Mucosa of gallbladder (tissue), 1 donor: Measurements from ENCODE around the gene TSPAN33. TPM values are rescaled to one million over a fixed set of nuclear protein-coding genes. Genes with fewer than 3 reads are reported as not detected.
"Not testable (repeated sequence)": the region's sequence is repeated elsewhere in the genome, so short reads cannot be mapped to it uniquely, and the experiment has no call there.

Experiments used
- DNase-seq: peaks from one replicate; pipeline ENCODE4 v3.0.0-alpha.2; 2020; ENCODE audit warnings: low spot score
- total RNA-seq: library from RNA; stranded (reverse); gene quantifications from one replicate; pipeline ENCODE4 v1.2.1, GENCODE V29; 2021
- donor health status: DM: no; HTN: no; CAD: no.

Gene TSPAN33
- total RNA-seq, 1 donor from 2014 or later: 16.2 TPM

- DNase-seq: no peak
Observed at GRCh38 chr7:129209067-129209926, 64.8 kb downstream of the TSPAN33 start.

DNA sequence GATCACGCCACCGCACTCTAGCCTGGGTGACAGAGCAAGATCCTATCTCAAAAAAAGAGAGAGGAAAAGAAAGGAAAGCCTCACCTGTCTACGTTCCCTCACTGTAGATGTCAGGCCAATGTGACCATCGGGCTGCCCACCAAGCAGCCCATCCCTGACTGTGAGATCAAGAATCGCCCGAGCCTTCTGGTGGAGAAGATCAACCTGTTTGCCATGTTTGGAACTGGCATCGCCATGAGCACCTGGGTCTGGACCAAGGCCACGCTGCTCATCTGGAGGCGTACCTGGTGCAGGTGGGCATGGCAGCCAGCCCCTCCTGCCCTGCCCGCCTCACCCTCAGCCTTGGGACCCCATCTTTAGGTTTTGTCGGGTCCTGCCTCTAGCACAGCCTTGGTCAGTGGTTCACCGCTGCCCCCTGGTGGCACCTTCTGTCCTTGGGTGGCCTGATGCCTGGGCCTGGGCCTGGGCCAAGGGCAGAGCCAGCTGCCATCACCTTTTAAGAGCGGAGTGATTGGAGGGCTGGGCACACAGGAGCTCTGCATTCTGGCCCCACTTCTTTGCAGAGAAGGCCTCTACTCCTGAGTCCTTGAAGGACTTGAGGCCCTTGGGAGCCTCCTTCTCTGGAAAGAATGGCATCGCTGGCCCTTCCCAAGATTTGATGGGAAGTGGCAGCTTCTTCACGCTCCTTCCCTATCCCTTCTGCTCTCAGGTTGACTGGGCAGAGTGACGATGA, 65.9 kb downstream of the TSPAN33 start:
- peak; percentile 77 for DNase-seq

DNA sequence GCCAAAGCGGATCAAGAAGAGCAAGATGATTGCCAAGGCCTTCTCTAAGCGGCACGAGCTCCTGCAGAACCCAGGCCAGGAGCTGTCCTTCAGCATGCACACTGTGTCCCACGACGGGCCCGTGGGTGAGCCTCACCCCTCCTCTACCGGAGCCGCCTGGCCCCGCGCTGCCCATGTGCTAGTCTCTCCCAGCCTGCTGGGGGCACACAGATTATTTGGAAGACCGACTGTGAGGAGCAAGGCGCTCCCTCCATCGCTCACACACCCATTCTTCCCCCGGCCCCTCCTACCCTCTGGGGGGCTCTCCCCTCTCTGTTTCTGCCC, 66.4 kb downstream of the TSPAN33 start:
- no peak for DNase-seq

GRCh38 chr7:129212126-129212525, 67.6 kb downstream of the TSPAN33 start:
- no peak for DNase-seq

DNA sequence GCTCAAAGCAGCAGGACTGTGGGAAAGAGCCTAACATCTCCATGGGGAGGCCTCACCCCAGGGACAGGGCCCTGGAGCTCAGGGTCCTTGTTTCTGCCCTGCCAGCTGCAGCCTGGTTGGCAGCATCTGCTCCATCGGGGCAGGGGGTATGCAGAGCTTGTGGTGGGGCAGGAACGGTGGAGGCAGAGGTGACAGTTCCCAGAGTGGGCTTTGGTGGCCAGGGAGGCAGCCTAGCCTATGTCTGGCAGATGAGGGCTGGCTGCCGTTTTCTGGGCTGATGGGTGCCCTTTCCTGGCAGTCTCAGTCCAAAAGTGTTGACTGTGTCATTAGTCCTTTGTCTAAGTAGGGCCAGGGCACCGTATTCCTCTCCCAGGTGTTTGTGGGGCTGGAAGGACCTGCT, 68.1 kb downstream of the TSPAN33 start:
- DNase-seq: no peak

DNA sequence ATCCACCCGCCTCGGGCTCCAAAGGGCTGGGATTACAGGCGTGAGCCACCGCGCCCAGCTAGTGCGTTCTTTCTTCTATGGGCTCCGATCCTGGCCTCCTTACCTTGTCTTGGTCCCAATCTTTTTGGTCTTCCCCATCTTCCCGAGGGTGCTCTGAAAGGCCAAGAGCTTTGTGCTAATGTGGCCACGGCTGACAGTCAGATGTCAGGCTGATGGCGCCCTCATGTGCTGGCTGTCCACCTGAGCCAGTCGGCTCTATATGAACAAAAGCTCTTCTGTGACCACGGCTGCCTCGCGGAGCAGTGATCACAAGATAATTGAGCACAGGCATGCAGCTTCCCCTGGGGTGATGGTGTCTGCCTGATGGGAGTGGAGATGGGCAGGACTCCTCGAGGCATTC, 69.3 kb downstream of the TSPAN33 start:
- DNase-seq: no peak

DNA sequence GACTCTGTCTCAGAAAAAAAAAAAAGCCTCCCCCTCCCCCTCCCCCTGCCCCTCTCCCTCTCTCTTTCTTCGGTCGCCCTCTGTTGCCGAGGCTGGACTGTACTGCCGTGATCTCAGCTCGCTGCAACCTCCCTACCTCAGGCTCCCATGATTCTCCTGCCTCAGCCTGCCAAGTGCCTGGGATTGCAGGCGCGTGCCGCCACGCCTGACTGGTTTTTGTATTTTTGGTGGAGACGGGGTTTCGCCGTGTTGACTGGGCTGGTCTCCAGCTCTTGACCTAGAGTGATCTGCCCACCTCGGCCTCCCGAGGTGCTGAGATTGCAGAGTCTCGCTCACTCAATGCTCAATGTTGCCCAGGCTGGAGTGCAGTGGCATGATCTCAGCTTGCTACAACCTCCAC, 71.2 kb downstream of the TSPAN33 start:
- DNase-seq: not testable (repeated sequence)

DNA sequence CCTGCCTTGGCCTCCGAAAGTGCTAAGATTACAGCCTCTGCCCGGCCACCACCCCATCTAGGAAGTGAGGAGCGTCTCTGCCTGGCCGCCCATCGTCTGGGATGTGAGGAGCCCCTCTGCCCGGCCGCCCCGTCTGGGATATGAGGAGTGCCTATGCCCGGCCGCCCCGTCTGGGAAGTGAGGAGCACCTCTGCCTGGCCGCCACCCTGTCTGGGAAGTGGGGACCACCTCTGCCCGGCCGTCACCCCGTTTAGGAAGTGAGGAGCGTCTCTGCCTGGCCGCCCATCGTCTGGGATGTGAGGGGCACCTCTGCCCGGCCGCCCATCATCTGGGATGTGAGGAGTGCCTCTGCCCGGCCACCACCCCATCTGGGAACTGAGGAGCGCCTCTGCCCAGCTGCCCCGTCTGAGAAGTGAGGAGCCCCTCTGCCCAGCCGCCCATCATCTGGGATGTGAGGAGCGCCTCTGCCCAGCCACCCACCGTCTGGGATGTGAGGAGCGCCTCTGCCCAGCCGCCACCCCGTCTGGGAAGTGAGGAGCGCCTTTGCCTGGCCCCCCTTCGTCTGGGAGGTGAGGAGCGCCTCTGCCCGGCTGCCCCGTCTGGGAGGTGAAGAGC, 71.7 kb downstream of the TSPAN33 start:
- DNase-seq: not testable (repeated sequence)

GRCh38 chr7:129216821-129217416, 72.4 kb downstream of the TSPAN33 start:
- not testable (repeated sequence) for DNase-seq

- peak; percentile 87 for DNase-seq
Observed at GRCh38 chr7:129218514-129219062, 74.1 kb downstream of the TSPAN33 start.

DNA sequence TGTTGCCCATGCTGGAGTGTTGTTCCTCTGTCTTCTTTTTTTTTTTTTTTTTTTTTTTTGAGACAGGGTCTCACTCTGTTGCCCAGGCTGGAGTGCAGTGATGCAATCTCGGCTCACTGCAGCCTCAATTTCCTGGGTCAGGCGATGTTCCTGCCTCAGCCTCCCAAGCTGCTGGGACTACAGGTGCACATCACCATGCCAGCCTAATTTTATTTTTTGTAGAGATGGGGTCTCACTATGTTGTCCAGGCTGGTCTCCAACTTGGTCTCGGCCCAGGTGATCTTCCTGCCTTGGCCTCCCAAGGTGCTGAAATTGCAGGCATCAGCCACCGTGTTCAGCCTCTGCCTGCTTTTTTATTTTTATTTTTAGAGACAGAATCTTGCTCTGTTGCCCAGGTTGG, 74.7 kb downstream of the TSPAN33 start:
- DNase-seq: not testable (repeated sequence)

Other genes with a start within 250 kb of the TSPAN33 start
- gene KCP, start 234.0 kb upstream of the TSPAN33 start, total RNA-seq: 5.2 TPM
- gene IRF5, start 206.8 kb upstream of the TSPAN33 start, total RNA-seq: 18.8 TPM
- gene TNPO3, start 89.6 kb upstream of the TSPAN33 start, total RNA-seq: 44.0 TPM
- 15.8 TPM for gene SMO, start 43.9 kb downstream of the TSPAN33 start, total RNA-seq
- 165 TPM for gene AHCYL2, start 80.3 kb downstream of the TSPAN33 start, total RNA-seq